K562 (cell line): ENCODE data around the gene BCR. TPM values are rescaled to one million over a fixed set of nuclear protein-coding genes. Genes with fewer than 3 reads are reported as not detected.

Experiments used
- ATAC-seq: fragments of 200-7000 bp; cut with Tn5 transposase; 3 replicates; pipeline ENCODE4 v1.9.1; 2020; ENCODE audit warnings: moderate library complexity
- BruUV-seq: library from RNA; stranded (reverse); fragments of 400-500 nt; replicated peaks from 2 replicates; lab custom pipeline; 2021; lab: Mats Ljungman, UMichigan
- CTCF ChIA-PET: fragments of 300-600 bp; formaldehyde crosslinking; extraction: SDS; loops from one replicate; lab custom pipeline; 2021; ENCODE audit warnings: low intra/inter-chr PET ratio; lab: Yijun Ruan, JAX
- POLR2A ChIA-PET: fragments of 300-600, 350-650 bp; sonication (Branson Sonifier 250); formaldehyde crosslinking; extraction: SDS; loops from one replicate; lab custom pipeline; 2021; ENCODE audit warnings: antibody characterized with exemption, inconsistent platforms; lab: Yijun Ruan, JAX
- DNase-seq, 4 experiments: peaks; one replicate each; pipeline versions ENCODE4 v3.0.0 to v3.0.0-alpha.2; 2011 to 2018; ENCODE audit warnings: low spot score in 3 of 4, mixed read lengths in 3 of 4; ENCODE audit errors: extremely low read depth in 1 of 4
- FAIRE-seq: peaks from 2 replicates; lab custom pipeline; 2011; peaks lifted over from hg19 to GRCh38; lab: Jason Lieb, UNC
- H2AFZ ChIP-seq: 2 replicates; pipeline ENCODE4 v1.6.0; 2011; ENCODE audit warnings: low read depth, low read length, control low read depth, inconsistent platforms
- H3K27ac ChIP-seq: fragments of 200-600 bp; 3 replicates; pipeline ENCODE4 v1.8.0; 2011; ENCODE audit warnings: low read depth, mild to moderate bottlenecking, control low read depth, inconsistent platforms, low read length, moderate library complexity, mixed read lengths; ENCODE audit errors: extremely low read depth
- H3K27me3 ChIP-seq, 2 experiments: fragments of 300-600 bp in 1 of 2; 2 replicates in 1 of 2; 3 replicates in 1 of 2; pipeline versions ENCODE4 v1.6.0 to v1.8.0; 2011; ENCODE audit warnings: inconsistent platforms in 2 of 2, low read length in 2 of 2, mild to moderate bottlenecking in 1 of 2, mixed read lengths in 1 of 2, moderate library complexity in 1 of 2; ENCODE audit not compliant: control insufficient read depth in 2 of 2, insufficient read depth in 2 of 2
- H3K36me3 ChIP-seq: fragments of 300-600 bp; 3 replicates; pipeline ENCODE4 v1.8.0; 2011; ENCODE audit warnings: mild to moderate bottlenecking, low read length, inconsistent platforms; ENCODE audit not compliant: control insufficient read depth, insufficient read depth
- H3K4me1 ChIP-seq, 2 experiments: fragments of 200-600 bp in 1 of 2; replicated peaks in 1 of 2; 2 replicates in 1 of 2; 3 replicates in 1 of 2; pipeline versions ENCODE4 v1.5.1 to v1.8.0; 2011; ENCODE audit warnings: inconsistent platforms in 2 of 2, low read length in 2 of 2, mild to moderate bottlenecking in 1 of 2, mixed read lengths in 1 of 2, moderate library complexity in 1 of 2; ENCODE audit not compliant: control insufficient read depth in 2 of 2, insufficient read depth in 2 of 2
- H3K4me2 ChIP-seq: 2 replicates; pipeline ENCODE4 v1.6.1; 2011; ENCODE audit warnings: low read length, control low read depth, inconsistent platforms, mixed read lengths; ENCODE audit not compliant: insufficient read depth
- H3K4me3 ChIP-seq: fragments of 200-600 bp; sonication (generic), shearing (Covaris generic); 2 replicates; pipeline ENCODE4 v1.5.1; 2016; ENCODE audit warnings: control low read depth, inconsistent platforms
- H3K79me2 ChIP-seq: fragments of 200-600 bp; 3 replicates; pipeline ENCODE4 v1.8.0; 2011; ENCODE audit warnings: low read length, inconsistent platforms; ENCODE audit not compliant: control insufficient read depth, insufficient read depth
- H3K9ac ChIP-seq, 2 experiments: 2 replicates each; pipeline versions ENCODE4 v1.6.0 to v1.6.1; 2011; ENCODE audit warnings: low read depth in 2 of 2, low read length in 2 of 2, control low read depth in 1 of 2, inconsistent platforms in 1 of 2, mild to moderate bottlenecking in 1 of 2, mixed read lengths in 1 of 2; ENCODE audit not compliant: insufficient read depth in 1 of 2
- H3K9me1 ChIP-seq: one replicate; pipeline ENCODE4 v1.6.0; 2011; ENCODE audit warnings: inconsistent platforms, mild to moderate bottlenecking, low read length, moderate library complexity; ENCODE audit not compliant: control insufficient read depth, insufficient read depth
- H3K9me3 ChIP-seq: replicated peaks from 2 replicates; pipeline ENCODE4 v1.5.1; 2011; ENCODE audit warnings: low read depth, low read length, inconsistent platforms; ENCODE audit not compliant: control insufficient read depth, insufficient read depth
- H4K20me1 ChIP-seq: replicated peaks from 2 replicates; pipeline ENCODE4 v1.6.1; 2011; ENCODE audit warnings: low read length, inconsistent platforms, mixed read lengths; ENCODE audit not compliant: control insufficient read depth, insufficient read depth
- FOXA1 ChIP-seq: fragments of 450-650 bp; IDR thresholded peaks from 2 replicates; pipeline ENCODE4 v1.6.1; 2016; ENCODE audit warnings: mild to moderate bottlenecking, borderline replicate concordance
- SAFB2 ChIP-seq: fragments of 200-400 bp; formaldehyde crosslinking; IDR thresholded peaks from 2 replicates; pipeline ENCODE4 v1.6.1; 2018; ENCODE audit warnings: borderline replicate concordance, low read length, low read depth, moderate library complexity; ENCODE audit not compliant: severe bottlenecking
- SP2 ChIP-seq: IDR thresholded peaks from 2 replicates; pipeline ENCODE4 v1.6.1; 2011; ENCODE audit warnings: mild to moderate bottlenecking, low read depth, low read length, moderate library complexity; ENCODE audit not compliant: poor library complexity, severe bottlenecking; ENCODE audit errors: extremely low read depth
- TAF7 ChIP-seq: fragments of 450-650 bp; IDR thresholded peaks from 2 replicates; pipeline ENCODE4 v1.6.1; 2016; ENCODE audit warnings: missing genetic modification characterization, missing compliant biosample characterization
- TCF7 ChIP-seq: sonication (generic); IDR thresholded peaks from 2 replicates; pipeline ENCODE4 v1.6.1; 2016; ENCODE audit warnings: antibody characterized with exemption, borderline replicate concordance
- TCFL5 ChIP-seq: fragments of 250-450 bp; sonication (Bioruptor Pico); conservative IDR thresholded peaks from 2 replicates; pipeline ENCODE4 v1.6.1; 2021; ENCODE audit warnings: mild to moderate bottlenecking, moderate library complexity, matching md5 sums
- U2AF2 ChIP-seq: fragments of 200-400 bp; formaldehyde crosslinking; optimal IDR thresholded peaks from 2 replicates; pipeline ENCODE3; 2017; ENCODE audit warnings: low read depth, mild to moderate bottlenecking, low read length
- XRCC3 ChIP-seq: fragments of 450-650 bp; IDR thresholded peaks from 2 replicates; pipeline ENCODE4 v1.6.1; 2017; ENCODE audit warnings: mild to moderate bottlenecking, moderate library complexity
- ZFP1 ChIP-seq: fragments of 450-650 bp; formaldehyde crosslinking; IDR thresholded peaks from 2 replicates; pipeline ENCODE4 v1.4.0; 2020; ENCODE audit warnings: mild to moderate bottlenecking, mixed read lengths
- WGBS: fragments of 100-300 bp; shearing (Covaris generic); methylation state at CpG from one replicate; pipeline ENCODE4 v1.1.6; 2016; ENCODE audit warnings: low coverage, mixed read lengths; ENCODE audit not compliant: insufficient coverage; ENCODE audit errors: missing lambda C conversion rate; 5-methylcytosine and 5-hydroxymethylcytosine counted together
- in situ Hi-C: fragments of 300-500 bp; cut with MboI; formaldehyde crosslinking; loops from 4 replicates; pipeline ENCODE4 v1.15.0; 2018; ENCODE audit warnings: inconsistent platforms, mixed read lengths
- intact Hi-C: fragments of 100-400 bp; cut with micrococcal nuclease; formaldehyde crosslinking; loops from 2 replicates; pipeline ENCODE4 v1.14.2; 2022
- polyA plus RNA-seq, 8 experiments: library from polyadenylated mRNA; depleted of rRNA in 4 of 8; stranded (reverse) in 5 of 8; unstranded in 3 of 8; fragments of >200 nt; fragmentation: Nextera tagmentation in 2 of 8; fragmentation: Illumina TruSeq in 1 of 8; extraction: Ambion mirVana in 2 of 8; extraction: Trizol in 1 of 8; gene quantifications; 2 replicates each; pipeline versions ENCODE4 v1.2.1 to v1.2.3, GENCODE V29; 2011 to 2014; ENCODE audit warnings: inconsistent platforms in 1 of 8, missing spikeins in 1 of 8
- total RNA-seq, 7 experiments: library from RNA; depleted of rRNA in 6 of 7; stranded (reverse); fragments of >200 nt in 6 of 7; fragmentation: Illumina TruSeq in 2 of 7; extraction: Trizol in 2 of 7; gene quantifications; 2 replicates each; pipeline versions ENCODE4 v1.2.1 to v1.2.3, GENCODE V29; 2011 to 2021; ENCODE audit warnings: low replicate concordance in 1 of 7

Gene BCR
- total and polyA plus RNA-seq, 9 of the 15 experiments (the other 6 are each of a cell fraction or from before 2014, with no cell fraction given): 0.41 to 150 (median 45.6) TPM

GRCh38 chr22:23253475-23254055, 73.3 kb downstream of the BCR start:
- FAIRE-seq (no peak), DNase-seq (peak in 2 of 4 experiments; percentile 56 to 60), ATAC-seq (no peak)
- H3K36me3 ChIP-seq: peaks cover 55% of the 10 kb centered on the region
- H3K4me3 ChIP-seq: no peak overlapping the region
- peaks cover 54% of the 10 kb centered on the region for H3K9me1 ChIP-seq
- intact Hi-C loops (no loop called here), in situ Hi-C loops (no loop called here)
- H3K9ac ChIP-seq: peak overlapping the region in 1 of 2 experiments; percentile 27; a peak in 2 of 4 replicates
- ChIA-PET CTCF (interaction anchor here (4.8 kb wide), 1 partner anchor 75 kb away, joined by 28 read pairs; no protein-coding TSS in a partner anchor), POLR2A (interaction anchor here (0.6 to 13.0 kb wide), 10 partner anchors 7 to 703 kb away, joined by 3 to 351 read pairs (median 34); partner anchors contain the start of gene BCR)
- TF ChIP-seq XRCC3 (no peak), ZFP1 (CRISPR knock-in tag) (no peak), FOXA1 (no peak), SP2 (no peak), SAFB2 (no peak), TCF7 (no peak), TCFL5 (CRISPR knock-in tag) (no peak), TAF7 (tag) (no peak), U2AF2 (no peak)
- peaks cover 33 to 54% of the 10 kb centered on the region in 2 experiments for H3K4me1 ChIP-seq
- H3K9me3 ChIP-seq: no peaks in the 10 kb centered on the region
- WGBS: 89% methylated on average over 19 of the region's 19 CpGs
- H4K20me1 ChIP-seq: peaks cover 88% of the 10 kb centered on the region
- no peaks in the 10 kb centered on the region for H3K27me3 ChIP-seq
- H3K4me2 ChIP-seq: no peak overlapping the region
- no peak overlapping the region for H2AFZ ChIP-seq
- peaks cover 37% of the 10 kb centered on the region for H3K79me2 ChIP-seq
- no peak overlapping the region for H3K27ac ChIP-seq
- BruUV-seq: no TSS peak
